A549 (cell line): Measurements from ENCODE around the gene EXOSC7. TPM values are rescaled to one million over a fixed set of nuclear protein-coding genes. Genes with fewer than 3 reads are reported as not detected.

Experiments used
- ATAC-seq, 2 experiments: fragments of 200-7000 bp in 1 of 2; fragments of >200 bp in 1 of 2; cut with Nextera tagmentation in 1 of 2; cut with Tn5 transposase in 1 of 2; 3 replicates each; pipeline versions ENCODE4 v1.8.0 to v1.9.1; 2018 to 2020; ENCODE audit warnings: mild to moderate bottlenecking in 1 of 2, moderate library complexity in 1 of 2
- CTCF ChIA-PET: fragments of 300-600 bp; sonication (Branson Sonifier 250); formaldehyde crosslinking; extraction: SDS; loops from one replicate; lab custom pipeline; 2021; ENCODE audit warnings: antibody characterized with exemption, inconsistent platforms; lab: Yijun Ruan, JAX
- POLR2A ChIA-PET: fragments of 350-600 bp; formaldehyde crosslinking; extraction: SDS; loops from one replicate; lab custom pipeline; 2021; ENCODE audit warnings: antibody characterized with exemption, inconsistent platforms; lab: Yijun Ruan, JAX
- DNase-seq, 2 experiments: peaks; one replicate each; pipeline versions ENCODE4 v3.0.0 to v3.0.0-alpha.2; 2011 to 2016; ENCODE audit warnings: low read depth in 1 of 2, low spot score in 1 of 2
- FAIRE-seq: peaks from 2 replicates; lab custom pipeline; 2011; peaks lifted over from hg19 to GRCh38; lab: Jason Lieb, UNC
- H3K27ac ChIP-seq, 2 experiments: fragments of >200 bp; sonication (Bioruptor Twin); formaldehyde crosslinking; 3 replicates each; pipeline ENCODE4 v1.5.1; 2016 to 2017
- H3K4me1 ChIP-seq: fragments of >200 bp; sonication (Bioruptor Twin); formaldehyde crosslinking; 3 replicates; pipeline ENCODE4 v1.6.1; 2016
- H3K4me2 ChIP-seq: fragments of >200 bp; sonication (Bioruptor Twin); formaldehyde crosslinking; 3 replicates; pipeline ENCODE4 v1.6.1; 2016
- H3K4me3 ChIP-seq: fragments of >200 bp; sonication (Bioruptor Twin); formaldehyde crosslinking; 3 replicates; pipeline ENCODE4 v1.5.1; 2016
- H3K9me3 ChIP-seq: fragments of >200 bp; sonication (Bioruptor Twin); formaldehyde crosslinking; 3 replicates; pipeline ENCODE4 v1.6.1; 2016
- BHLHE40 ChIP-seq: IDR thresholded peaks from 2 replicates; pipeline ENCODE4 v1.6.1; 2012; ENCODE audit warnings: low read depth, low read length, inconsistent platforms
- CHD2 ChIP-seq: fragments of 150-350 bp; IDR thresholded peaks from 2 replicates; pipeline ENCODE4 v1.6.1; 2014; ENCODE audit warnings: low read length; ENCODE audit not compliant: partially characterized antibody
- CHD4 ChIP-seq: fragments of 200-600 bp; sonication (generic); IDR thresholded peaks from 2 replicates; pipeline ENCODE4 v1.6.1; 2016; ENCODE audit warnings: antibody characterized with exemption, mild to moderate bottlenecking, borderline replicate concordance
- EHMT2 ChIP-seq: fragments of 200-600 bp; sonication (generic); IDR thresholded peaks from 2 replicates; pipeline ENCODE4 v1.6.1; 2016; ENCODE audit warnings: antibody characterized with exemption, low read depth, mild to moderate bottlenecking, moderate library complexity
- ELK1 ChIP-seq: fragments of 150-350 bp; IDR thresholded peaks from 2 replicates; pipeline ENCODE4 v1.6.1; 2014; ENCODE audit warnings: low read depth, mild to moderate bottlenecking, low read length
- EP300 ChIP-seq, 2 experiments: fragments of >200 bp; sonication (Bioruptor Twin); formaldehyde crosslinking; IDR thresholded peaks; 2 replicates in 1 of 2; 3 replicates in 1 of 2; pipeline ENCODE4 v1.6.1; 2016 to 2017
- ESRRA ChIP-seq: fragments of 150-350 bp; IDR thresholded peaks from 2 replicates; pipeline ENCODE4 v1.6.1; 2014; ENCODE audit warnings: mild to moderate bottlenecking, low read length, borderline replicate concordance
- FOSL2 ChIP-seq, 2 experiments: fragments of 450-650 bp in 1 of 2; fragments of >200 bp in 1 of 2; sonication (Bioruptor Twin) in 1 of 2; formaldehyde crosslinking; IDR thresholded peaks; 2 replicates each; pipeline versions ENCODE4 v1.5.0 to v1.6.1; 2016 to 2020; ENCODE audit warnings: mild to moderate bottlenecking in 1 of 2, moderate library complexity in 1 of 2
- HDAC2 ChIP-seq: fragments of 200-600 bp; sonication (generic); IDR thresholded peaks from 2 replicates; pipeline ENCODE4 v1.6.1; 2016
- HMGXB4 ChIP-seq: fragments of 250-450 bp; sonication (Bioruptor Pico); IDR thresholded peaks from 2 replicates; pipeline ENCODE4 v1.5.0; 2021; ENCODE audit warnings: mild to moderate bottlenecking, moderate library complexity, borderline replicate concordance
- HOXA7 ChIP-seq: fragments of 250-450 bp; sonication (Bioruptor Pico); IDR thresholded peaks from 2 replicates; pipeline ENCODE4 v1.5.0; 2020; ENCODE audit warnings: mild to moderate bottlenecking, moderate library complexity
- HOXB13 ChIP-seq: fragments of 250-450 bp; sonication (Bioruptor Pico); IDR thresholded peaks from 2 replicates; pipeline ENCODE4 v1.5.0; 2020; ENCODE audit warnings: low read depth, mild to moderate bottlenecking, moderate library complexity
- HOXB5 ChIP-seq: fragments of 250-450 bp; sonication (Bioruptor Pico); IDR thresholded peaks from 2 replicates; pipeline ENCODE4 v1.5.0; 2020; ENCODE audit warnings: mild to moderate bottlenecking, moderate library complexity
- JUNB ChIP-seq: fragments of >200 bp; sonication (Bioruptor Twin); formaldehyde crosslinking; IDR thresholded peaks from 2 replicates; pipeline ENCODE4 v1.6.1; 2016
- KDM1A ChIP-seq: fragments of 200-600 bp; sonication (generic); IDR thresholded peaks from 2 replicates; pipeline ENCODE4 v1.6.1; 2016; ENCODE audit warnings: low read depth, mild to moderate bottlenecking
- MYC ChIP-seq: IDR thresholded peaks from 2 replicates; pipeline ENCODE4 v1.6.1; 2012; ENCODE audit warnings: mild to moderate bottlenecking, inconsistent platforms, low read length, improper control_type of control experiment, borderline replicate concordance
- NPAS2 ChIP-seq: fragments of 250-450 bp; sonication (Bioruptor Pico); IDR thresholded peaks from 2 replicates; pipeline ENCODE4 v1.8.0; 2022; ENCODE audit warnings: mild to moderate bottlenecking, moderate library complexity, borderline replicate concordance
- NR3C1 ChIP-seq: fragments of >200 bp; sonication (Bioruptor Twin); formaldehyde crosslinking; IDR thresholded peaks from 3 replicates; pipeline ENCODE4 v1.6.1; 2017
- POLR2A ChIP-seq: IDR thresholded peaks from 2 replicates; pipeline ENCODE4 v1.6.1; 2012; ENCODE audit warnings: mild to moderate bottlenecking, low read length
- POLR2AphosphoS2 ChIP-seq: conservative IDR thresholded peaks from 2 replicates; pipeline ENCODE4 v1.6.1; 2012; ENCODE audit warnings: low read length, improper control_type of control experiment, inconsistent platforms
- RFX5 ChIP-seq: fragments of 450-650 bp; IDR thresholded peaks from 2 replicates; pipeline ENCODE4 v1.7.1; 2014; ENCODE audit warnings: antibody characterized with exemption, mild to moderate bottlenecking, moderate library complexity
- RNF2 ChIP-seq: fragments of 200-600 bp; sonication (generic); IDR thresholded peaks from 2 replicates; pipeline ENCODE4 v1.6.1; 2016; ENCODE audit warnings: low read depth, mild to moderate bottlenecking, antibody characterized with exemption, moderate library complexity, borderline replicate concordance
- TFCP2L1 ChIP-seq: fragments of 250-450 bp; sonication (Bioruptor Pico); IDR thresholded peaks from 2 replicates; pipeline ENCODE4 v1.5.0; 2021; ENCODE audit warnings: mild to moderate bottlenecking
- ZNF302 ChIP-seq: fragments of 250-450 bp; sonication (Bioruptor Pico); IDR thresholded peaks from 2 replicates; pipeline ENCODE4 v1.9.0; 2021; ENCODE audit warnings: inconsistent platforms, mild to moderate bottlenecking, moderate library complexity
- ZSCAN20 ChIP-seq: fragments of 250-450 bp; sonication (Bioruptor Pico); IDR thresholded peaks from 2 replicates; pipeline ENCODE4 v1.8.0; 2022; ENCODE audit warnings: mild to moderate bottlenecking, moderate library complexity
- WGBS: methylation state at CpG from one replicate; pipeline ENCODE4 v1.1.6; 2017; ENCODE audit errors: missing lambda C conversion rate; 5-methylcytosine and 5-hydroxymethylcytosine counted together
- polyA plus RNA-seq, 4 experiments: library from polyadenylated mRNA; depleted of rRNA in 3 of 4; stranded (reverse); fragments of >200 nt; fragmentation: RNase III in 1 of 4; extraction: RNeasy Plus Mini Kit Qiagen cat#74134 plus additional on column Dnase treatment in 1 of 4; gene quantifications; 2 replicates in 3 of 4; 3 replicates in 1 of 4; pipeline ENCODE4 v1.2.3, GENCODE V29; 2011 to 2017

Gene EXOSC7
- polyA plus RNA-seq, 2 of the 4 experiments (the other 2 are of a cell fraction), result 59.1 to 68.4 TPM

GRCh38 chr3:45002720-45003119 lies 26.7 kb downstream of the EXOSC7 start:
- H3K27ac ChIP-seq, result no peak overlapping the region
- DNase-seq (no peak), FAIRE-seq (no peak), ATAC-seq (no peak)
- ChIA-PET CTCF (interaction anchor here (1.1 kb wide), 1 partner anchor 1076 kb away, joined by 3 read pairs; no protein-coding TSS in a partner anchor), POLR2A (no interaction called here)
- WGBS, result 100% methylated on average over 3 of the region's 3 CpGs
- no peaks in the 10 kb centered on the region for H3K9me3 ChIP-seq
- no peak overlapping the region for H3K4me3 ChIP-seq
- no peaks in the 10 kb centered on the region for H3K4me1 ChIP-seq
- TF ChIP-seq NPAS2 (CRISPR knock-in tag), result no peak
- no peak for TF ChIP-seq ESRRA
- no peak for TF ChIP-seq EHMT2
- no peak for TF ChIP-seq HMGXB4 (CRISPR knock-in tag)
- no peak for TF ChIP-seq CHD4
- TF ChIP-seq RNF2, result no peak
- no peak for TF ChIP-seq KDM1A
- no peak for TF ChIP-seq ELK1
- no peak for TF ChIP-seq RFX5
- TF ChIP-seq FOSL2 (IDR thresholded peaks at IDR 0.05), result no peak
- no peak for TF ChIP-seq FOSL2 (CRISPR knock-in tag; IDR thresholded peaks at IDR 0.05)
- no peak for TF ChIP-seq TFCP2L1 (CRISPR knock-in tag)
- no peak for TF ChIP-seq HOXA7 (CRISPR knock-in tag)
- TF ChIP-seq HOXB13 (CRISPR knock-in tag), result no peak
- no peak for TF ChIP-seq ZSCAN20 (CRISPR knock-in tag)
- TF ChIP-seq NR3C1, result no peak
- TF ChIP-seq HDAC2, result no peak
- no peak for TF ChIP-seq CHD2
- no peak for TF ChIP-seq MYC
- TF ChIP-seq POLR2A, result no peak
- no peak for TF ChIP-seq HOXB5 (CRISPR knock-in tag)
- TF ChIP-seq, all 56 proteins: peak for 0
- H3K4me2 ChIP-seq, result no peak overlapping the region

GRCh38 chr3:45003406-45003805 lies 27.4 kb downstream of the EXOSC7 start:
- FAIRE-seq, result no peak
- ATAC-seq, result no peak
- POLR2A ChIA-PET, result no interaction called here
- no peak for DNase-seq
- Histone ChIP-seq H3K27ac (no peak overlapping the region), H3K4me3 (no peak overlapping the region), H3K4me2 (no peak overlapping the region), H3K4me1 (no peaks in the 10 kb centered on the region), H3K9me3 (no peaks in the 10 kb centered on the region)
- no peak for TF ChIP-seq JUNB
- TF ChIP-seq ZNF302 (CRISPR knock-in tag), result no peak
- no peak for TF ChIP-seq BHLHE40
- no peak for TF ChIP-seq POLR2AphosphoS2
- no peak for TF ChIP-seq EP300 (IDR thresholded peaks at IDR 0.05)
- no peak for TF ChIP-seq HOXB13 (CRISPR knock-in tag)
- CTCF ChIA-PET, result interaction anchor here (1.1 kb wide), 1 partner anchor 1076 kb away, joined by 3 read pairs; no protein-coding TSS in a partner anchor
